Suprapubic skin (tissue), 4 donors: ENCODE measurements around the gene YTHDF1.

Experiments
- CTCF ChIP-seq, 2 donors: fragments of 200-600 bp in 1 of 2; fragments of 450-650 bp in 1 of 2; sonication (generic) in 1 of 2; IDR thresholded peaks; one replicate each; pipeline ENCODE4 v1.5.1; 2016 to 2019; ENCODE audit warnings: antibody characterized with exemption in 2 of 2, mild to moderate bottlenecking in 1 of 2, moderate library complexity in 1 of 2
- EP300 ChIP-seq: sonication (generic); formaldehyde crosslinking; IDR thresholded peaks from one replicate; pipeline ENCODE4 v1.6.1; 2017; ENCODE audit warnings: antibody characterized with exemption
- POLR2A ChIP-seq, 2 donors: fragments of 450-650 bp; IDR thresholded peaks; one replicate each; pipeline ENCODE4 v1.6.1; 2017; ENCODE audit warnings: antibody characterized with exemption in 2 of 2, mild to moderate bottlenecking in 2 of 2, moderate library complexity in 2 of 2
- POLR2AphosphoS5 ChIP-seq, 3 donors: sonication (generic); formaldehyde crosslinking; IDR thresholded peaks; one replicate each; pipeline ENCODE4 v1.6.1; 2017; ENCODE audit warnings: antibody characterized with exemption in 3 of 3

GRCh38 chr20:63171991-63172390 lies 43.9 kb downstream of the YTHDF1 start:
- TF ChIP-seq CTCF (IDR thresholded peaks at IDR 0.05) (no peak), POLR2A (IDR thresholded peaks at IDR 0.05) (no peak), EP300 (no peak), POLR2AphosphoS5 (IDR thresholded peaks at IDR 0.05) (no peak)
